ENCODE data around the gene MTA3.

- TF ChIP-seq CTCF (IDR thresholded peaks at IDR 0.05): no peak
- TF ChIP-seq POLR2A (IDR thresholded peaks at IDR 0.05): no peak
Measured at GRCh38 chr2:42711896-42712295, 143.5 kb downstream of the MTA3 start.
